HG02973 (cell line): ENCODE measurements around the gene ADPRS.

Source experiments
- ATAC-seq: cut with Tn5 transposase; IDR thresholded peaks from one replicate; pipeline ENCODE4 v1.9.1; 2021; ENCODE audit warnings: moderate library complexity; ENCODE audit not compliant: unreplicated experiment

ADPRS gene

DNA sequence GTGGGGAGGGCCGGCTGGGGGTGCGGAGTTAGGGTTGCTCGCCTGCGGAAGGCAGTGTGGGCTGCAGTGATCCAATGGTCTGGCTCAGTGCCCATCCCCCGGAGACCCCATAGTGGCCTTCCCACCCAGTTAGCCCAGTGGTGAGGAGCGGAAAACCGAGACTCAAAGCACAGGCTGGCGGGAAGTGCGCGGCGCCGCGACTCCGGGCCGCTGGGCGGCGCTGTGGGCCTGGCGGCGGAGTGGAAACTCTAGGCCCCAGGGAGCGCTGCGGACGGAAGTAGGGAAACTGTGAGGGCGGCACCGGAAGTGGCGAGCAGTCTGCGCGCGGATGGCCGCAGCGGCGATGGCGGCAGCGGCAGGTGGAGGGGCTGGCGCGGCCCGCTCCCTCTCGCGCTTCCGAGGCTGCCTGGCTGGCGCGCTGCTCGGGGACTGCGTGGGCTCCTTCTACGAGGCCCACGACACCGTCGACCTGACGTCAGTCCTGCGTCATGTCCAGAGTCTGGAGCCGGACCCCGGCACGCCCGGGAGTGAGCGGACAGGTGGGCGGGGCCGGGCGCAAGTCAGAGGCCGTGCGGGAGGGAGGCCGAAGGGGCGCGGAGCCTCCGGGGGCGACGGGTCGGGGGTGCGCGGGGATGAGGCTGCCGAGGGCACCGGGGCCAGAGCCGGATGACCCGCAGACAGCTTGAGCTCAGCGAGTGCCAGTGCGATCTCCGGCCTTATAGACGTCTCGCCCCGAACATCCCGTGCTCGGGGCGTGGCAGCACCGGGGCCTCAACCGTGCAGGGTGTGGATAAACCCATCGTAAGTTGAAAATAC lies at the start of gene ADPRS:
Gene ADPRS (plus strand): TSS at position 316 of the 816 bp plus-strand sequence. CDS start 13 bp downstream, at position 329.
- ATAC-seq = peak; percentile 75

GRCh38 chr1:36040238-36040637 lies 48.5 kb upstream of the ADPRS start:
- no peak for ATAC-seq

DNA sequence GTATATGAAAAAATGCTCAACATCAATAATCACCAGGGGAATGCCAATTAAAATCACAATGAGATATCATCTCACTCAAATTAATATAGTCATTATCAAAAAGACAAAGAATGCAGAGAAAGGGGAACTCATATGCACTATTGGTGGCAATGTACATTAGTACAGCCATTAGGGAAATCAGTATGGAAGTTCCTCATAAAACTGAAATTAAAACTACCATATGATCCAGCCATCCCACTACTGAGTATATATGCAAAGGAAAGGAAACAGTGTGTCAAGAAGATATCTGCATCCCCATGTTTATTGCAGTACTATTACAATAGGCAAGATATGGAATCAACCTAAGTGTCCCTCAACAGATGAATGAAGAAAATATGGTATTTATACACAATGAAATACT lies 36.9 kb upstream of the ADPRS start:
- no peak for ATAC-seq

GRCh38 chr1:36053978-36054377 lies 34.7 kb upstream of the ADPRS start:
- no peak for ATAC-seq

GRCh38 chr1:36055706-36056105 lies 33.0 kb upstream of the ADPRS start:
- ATAC-seq = no peak

DNA sequence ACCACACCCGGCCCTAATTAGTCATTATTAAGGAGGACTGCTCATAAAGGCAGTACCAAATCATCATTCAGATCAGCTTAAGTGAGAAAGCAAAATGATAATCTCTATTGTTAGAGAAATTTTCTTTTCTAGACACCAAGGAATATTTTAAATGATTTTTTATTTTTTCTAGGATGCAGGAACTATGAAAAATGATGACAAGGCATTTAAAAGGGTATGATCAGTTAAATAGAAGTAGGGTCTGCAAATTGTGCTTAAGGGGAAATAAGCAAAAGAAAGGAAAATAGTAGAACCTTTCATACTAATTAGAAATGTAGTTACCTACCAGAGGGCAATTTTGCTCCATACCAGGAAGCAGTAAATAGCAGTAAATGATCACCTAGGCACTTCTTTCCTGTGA lies 26.4 kb upstream of the ADPRS start:
- no peak for ATAC-seq

DNA sequence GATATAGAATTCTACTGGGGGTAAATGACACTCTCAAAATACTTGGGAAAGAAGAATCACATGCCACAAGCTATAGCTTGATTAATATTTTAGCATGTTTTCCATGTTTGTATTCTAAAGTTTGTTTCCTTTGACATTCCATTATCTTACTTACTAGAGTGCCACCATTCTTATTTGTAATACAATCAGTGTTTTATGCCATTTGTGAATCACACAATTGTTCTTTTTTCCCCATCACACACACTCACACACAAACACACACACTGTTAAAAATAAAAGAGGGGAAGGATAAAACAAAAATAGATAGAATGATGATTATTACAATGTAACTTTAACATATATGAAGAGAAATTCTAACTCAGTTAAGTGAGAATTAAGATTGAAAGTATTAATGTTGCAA lies 20.8 kb upstream of the ADPRS start:
- ATAC-seq = no peak

DNA sequence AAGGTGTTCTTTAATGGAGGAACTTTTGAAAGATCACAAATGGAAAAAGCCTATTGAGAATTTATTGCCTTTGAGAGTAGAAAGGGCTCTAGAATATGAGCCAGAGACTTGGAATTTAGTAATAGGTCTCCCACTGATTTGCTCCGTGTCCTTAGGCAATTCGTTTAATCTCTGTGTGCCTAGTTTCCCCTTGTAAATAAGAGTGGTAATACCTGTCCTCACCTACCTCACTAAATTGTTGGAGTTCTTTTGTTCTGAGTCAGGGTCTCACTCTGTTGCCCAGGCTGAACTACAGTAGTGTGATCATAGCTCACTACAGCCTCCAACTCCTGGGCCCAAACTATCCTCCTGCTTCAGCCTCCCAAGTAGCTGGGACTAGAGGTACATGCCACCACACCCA lies 19.8 kb upstream of the ADPRS start:
- no peak for ATAC-seq

GRCh38 chr1:36070349-36070748 lies 18.3 kb upstream of the ADPRS start:
- ATAC-seq = no peak

GRCh38 chr1:36076979-36077573 lies 11.6 kb upstream of the ADPRS start:
- ATAC-seq = no peak

DNA sequence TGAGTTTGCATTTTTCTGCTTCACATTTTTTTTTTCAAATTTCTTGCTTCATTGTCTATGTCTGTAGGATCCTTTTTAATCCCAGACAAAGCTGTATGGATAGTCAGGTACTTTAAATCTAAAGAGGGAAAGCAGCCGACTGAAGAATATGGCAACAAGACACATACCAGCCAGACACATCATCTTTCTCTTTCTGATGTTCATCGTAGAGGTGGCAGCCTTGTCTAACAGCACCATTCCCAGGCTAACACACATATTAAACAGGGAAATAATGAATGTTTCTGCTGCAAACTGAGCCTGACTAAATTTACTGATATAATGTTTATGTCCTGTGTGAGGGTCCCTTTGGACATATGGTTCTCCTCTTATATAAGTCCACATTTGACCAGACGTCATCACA lies 8.5 kb upstream of the ADPRS start:
- no peak for ATAC-seq

DNA sequence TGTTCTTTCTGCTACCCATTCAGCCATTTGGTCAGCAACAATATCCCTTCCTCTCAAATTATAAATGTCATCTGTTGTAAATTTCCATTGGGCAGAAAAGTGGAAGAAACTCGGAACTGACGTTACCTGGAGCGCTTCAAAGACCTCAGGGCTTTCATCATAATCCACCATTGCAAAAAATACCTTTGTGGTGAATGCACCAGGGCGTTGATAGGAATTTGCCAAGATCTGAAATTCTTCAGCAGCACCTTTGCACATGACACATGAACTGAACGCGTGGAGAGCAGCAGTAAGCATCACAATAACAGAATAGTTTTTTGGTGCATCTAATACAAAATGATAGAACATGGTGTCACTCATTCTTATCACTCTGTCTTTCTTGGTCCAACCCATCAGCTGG lies 7.9 kb upstream of the ADPRS start:
- ATAC-seq = no peak

- no peak for ATAC-seq
These were observed 6.7 kb upstream of the ADPRS start for GRCh38 chr1:36081926-36082485.

GRCh38 chr1:36083219-36083618 lies 5.5 kb upstream of the ADPRS start:
- ATAC-seq = no peak

- ATAC-seq = no peak
These were observed 4.8 kb upstream of the ADPRS start, which contains the start of gene TEKT2 for GRCh38 chr1:36083635-36084496. Gene TEKT2, plus strand, starts transcription at chr1:36084094. Its CDS starts 828 bp downstream, at chr1:36084922.

DNA sequence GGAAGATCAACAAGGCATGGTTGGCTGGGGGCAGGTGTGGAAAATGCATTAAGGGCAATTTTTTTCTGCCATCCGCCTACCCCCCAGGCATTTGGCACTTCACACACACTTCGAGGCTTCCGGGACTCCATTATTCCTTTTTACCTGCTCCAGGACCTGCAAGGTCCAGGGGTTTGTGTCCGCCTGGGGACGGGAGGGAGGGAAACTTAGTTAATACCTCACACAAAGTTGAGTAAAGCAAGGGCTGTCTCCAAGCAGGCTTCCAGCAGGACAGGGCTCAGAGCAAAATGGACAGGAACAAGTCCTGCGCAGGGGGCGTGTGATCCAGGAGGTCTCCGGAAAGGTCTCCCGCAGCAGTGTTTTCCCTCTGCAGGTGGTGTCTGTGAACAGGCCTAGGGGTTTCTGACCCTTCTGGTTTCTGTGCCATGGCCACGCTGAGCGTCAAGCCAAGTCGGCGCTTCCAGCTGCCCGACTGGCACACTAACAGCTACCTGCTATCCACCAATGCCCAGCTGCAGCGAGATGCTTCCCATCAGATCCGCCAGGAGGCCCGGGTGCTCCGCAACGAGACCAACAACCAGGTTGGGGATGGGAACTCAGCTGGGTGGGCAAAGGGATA lies 4.1 kb upstream of the ADPRS start:
- no peak for ATAC-seq

- ATAC-seq = no peak
These were observed 3.6 kb upstream of the ADPRS start for GRCh38 chr1:36085126-36085525.

DNA sequence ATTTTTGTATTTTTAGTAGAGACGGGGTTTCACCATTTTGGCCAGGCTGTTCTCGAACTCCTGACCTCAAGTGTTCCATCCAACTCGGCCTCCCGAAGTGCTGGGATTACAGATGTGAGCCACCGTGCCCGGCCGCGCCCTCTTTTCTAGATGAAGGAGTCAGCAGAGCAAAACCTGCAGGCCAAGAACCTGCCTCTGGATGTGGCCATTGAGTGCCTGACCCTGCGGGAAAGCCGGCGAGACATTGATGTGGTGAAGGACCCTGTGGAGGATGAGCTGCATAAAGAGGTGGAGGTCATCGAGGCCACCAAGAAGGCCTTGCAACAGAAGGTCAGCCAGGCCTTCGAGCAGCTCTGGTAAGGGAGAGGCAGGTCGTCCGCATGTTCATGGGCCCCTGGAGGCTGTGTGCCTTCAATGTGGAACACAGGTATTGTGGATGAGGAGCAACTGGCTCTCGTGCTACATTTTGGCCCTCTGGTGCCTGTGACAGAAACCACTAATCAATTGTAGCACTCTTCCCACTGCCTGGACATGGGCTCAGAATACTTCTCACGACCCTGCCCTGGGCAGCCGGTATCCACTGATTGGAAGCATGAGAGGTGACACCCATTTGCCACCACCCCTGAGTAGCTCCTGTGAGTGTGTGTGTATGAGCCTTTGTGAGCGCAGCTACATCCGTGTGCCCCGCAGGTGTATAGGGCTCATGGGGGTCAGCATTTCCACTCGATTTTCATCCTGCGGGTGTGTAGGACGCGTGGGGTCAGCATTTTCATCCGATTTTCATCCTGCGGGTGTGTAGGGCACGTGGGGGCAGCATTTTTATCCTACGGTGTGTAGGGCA lies 2.8 kb upstream of the ADPRS start:
- ATAC-seq = no peak

DNA sequence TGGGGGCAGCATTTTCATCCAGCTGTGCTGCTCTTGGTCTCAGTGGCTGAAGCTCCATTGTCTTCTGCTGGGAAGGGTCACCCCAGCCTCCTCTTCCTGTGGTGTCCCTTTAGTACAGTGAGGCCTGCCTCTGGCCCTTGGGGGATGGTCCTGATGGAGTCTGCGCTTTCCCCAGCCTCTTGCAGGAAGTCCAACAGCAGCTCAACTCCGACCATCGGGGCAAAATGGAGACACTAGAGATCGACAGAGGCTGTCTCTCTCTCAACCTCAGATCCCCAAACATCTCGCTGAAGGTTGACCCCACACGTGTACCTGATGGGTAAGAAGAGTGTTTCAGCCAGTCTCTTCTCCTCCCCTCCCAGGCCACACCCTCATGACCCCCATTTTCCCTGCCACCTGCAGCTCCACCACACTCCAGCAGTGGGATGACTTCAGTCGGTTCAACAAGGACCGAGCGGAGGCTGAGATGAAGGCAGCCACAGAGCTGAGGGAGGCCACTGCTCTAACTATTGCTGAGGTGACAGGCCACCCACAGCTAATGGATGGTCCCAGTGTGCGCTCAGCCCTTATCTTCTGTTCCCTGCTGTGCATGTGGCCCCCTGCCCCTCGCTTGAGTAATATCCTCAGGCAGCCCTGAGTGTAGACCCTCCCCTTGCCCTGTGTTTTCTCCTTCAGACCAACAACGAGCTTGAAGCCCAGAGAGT lies 2.0 kb upstream of the ADPRS start:
- ATAC-seq = no peak
